HepG2 (cell line): ENCODE data around the gene L3MBTL1. TPM values are rescaled to one million over a fixed set of nuclear protein-coding genes. Genes with fewer than 3 reads are reported as not detected.

Experiments used
- ATF7 ChIP-seq, 2 experiments: fragments of 450-650 bp in 1 of 2; sonication (generic) in 1 of 2; formaldehyde crosslinking in 1 of 2; IDR thresholded peaks; 2 replicates each; pipeline versions ENCODE4 v1.4.0 to v1.6.1; 2016 to 2020; ENCODE audit warnings: antibody characterized with exemption in 1 of 2, mild to moderate bottlenecking in 1 of 2, missing genetic modification reagents in 1 of 2
- CREB3 ChIP-seq: sonication (generic); formaldehyde crosslinking; IDR thresholded peaks from 2 replicates; pipeline ENCODE4 v1.5.0; 2020; ENCODE audit warnings: missing genetic modification reagents
- FOXC1 ChIP-seq: sonication (generic); formaldehyde crosslinking; IDR thresholded peaks from 2 replicates; pipeline ENCODE4 v1.8.0; 2022; ENCODE audit warnings: mild to moderate bottlenecking, missing genetic modification reagents, borderline replicate concordance
- GTF3A ChIP-seq: sonication (generic); formaldehyde crosslinking; conservative IDR thresholded peaks from 2 replicates; pipeline ENCODE4 v1.4.0; 2020; ENCODE audit warnings: mild to moderate bottlenecking, missing genetic modification reagents
- HBP1 ChIP-seq: IDR thresholded peaks from 2 replicates; pipeline ENCODE4 v1.6.1; 2016; ENCODE audit warnings: low read depth, control low read depth
- HNF4A ChIP-seq: sonication (generic); formaldehyde crosslinking; IDR thresholded peaks from 2 replicates; pipeline ENCODE4 v1.4.0; 2020; ENCODE audit warnings: missing genetic modification reagents
- HOXA3 ChIP-seq: sonication (generic); formaldehyde crosslinking; IDR thresholded peaks from 2 replicates; pipeline ENCODE4 v1.5.0; 2020; ENCODE audit warnings: missing genetic modification reagents
- MED13 ChIP-seq: sonication (generic); formaldehyde crosslinking; IDR thresholded peaks from 2 replicates; pipeline ENCODE4 v1.5.0; 2020; ENCODE audit warnings: missing genetic modification reagents
- PTBP1 ChIP-seq: fragments of 200-400 bp; formaldehyde crosslinking; IDR thresholded peaks from 2 replicates; pipeline ENCODE4 v1.6.1; 2018; ENCODE audit warnings: low read length, low read depth; ENCODE audit not compliant: poor library complexity, severe bottlenecking
- SKI ChIP-seq: fragments of 450-650 bp; IDR thresholded peaks from one replicate; pipeline ENCODE4 v1.6.1; 2018; ENCODE audit warnings: mild to moderate bottlenecking; ENCODE audit not compliant: partially characterized antibody
- THAP8 ChIP-seq: sonication (generic); formaldehyde crosslinking; IDR thresholded peaks from 2 replicates; pipeline ENCODE4 v1.5.1; 2020; ENCODE audit warnings: missing genetic modification reagents, mild to moderate bottlenecking, borderline replicate concordance
- ZBTB49 ChIP-seq: sonication (generic); formaldehyde crosslinking; IDR thresholded peaks from 2 replicates; pipeline ENCODE4 v1.4.0; 2020; ENCODE audit warnings: missing genetic modification reagents, borderline replicate concordance
- ZC3H4 ChIP-seq: sonication (generic); formaldehyde crosslinking; IDR thresholded peaks from 2 replicates; pipeline ENCODE4 v1.4.0; 2020; ENCODE audit warnings: missing genetic modification reagents, borderline replicate concordance
- ZFP36L2 ChIP-seq: sonication (generic); formaldehyde crosslinking; IDR thresholded peaks from 2 replicates; pipeline ENCODE4 v1.4.0; 2020; ENCODE audit warnings: missing genetic modification reagents
- ZFX ChIP-seq: sonication (generic); formaldehyde crosslinking; IDR thresholded peaks from 2 replicates; pipeline ENCODE4 v1.4.0; 2020; ENCODE audit warnings: mild to moderate bottlenecking, low read depth, missing genetic modification reagents, moderate library complexity
- ZMAT5 ChIP-seq: sonication (generic); formaldehyde crosslinking; IDR thresholded peaks from 2 replicates; pipeline ENCODE4 v1.5.0; 2020; ENCODE audit warnings: mild to moderate bottlenecking, low read depth, missing genetic modification reagents, borderline replicate concordance
- ZNF207 ChIP-seq: fragments of 450-650 bp; IDR thresholded peaks from 2 replicates; pipeline ENCODE4 v1.6.1; 2016; ENCODE audit warnings: antibody characterized with exemption, borderline replicate concordance
- ZNF276 ChIP-seq: sonication (generic); formaldehyde crosslinking; IDR thresholded peaks from 2 replicates; pipeline ENCODE4 v1.4.0; 2020; ENCODE audit warnings: mild to moderate bottlenecking, low read depth, missing genetic modification reagents
- ZNF432 ChIP-seq: sonication (generic); formaldehyde crosslinking; IDR thresholded peaks from 2 replicates; pipeline ENCODE4 v1.5.0; 2020; ENCODE audit warnings: missing genetic modification reagents, mild to moderate bottlenecking, borderline replicate concordance
- ZNF772 ChIP-seq: sonication (generic); formaldehyde crosslinking; IDR thresholded peaks from 2 replicates; pipeline ENCODE4 v1.5.0; 2020; ENCODE audit warnings: mild to moderate bottlenecking, missing genetic modification reagents
- polyA plus RNA-seq, 8 experiments: library from polyadenylated mRNA; depleted of rRNA in 3 of 8; stranded (reverse) in 7 of 8; unstranded in 1 of 8; fragments of >200 nt; fragmentation: Illumina TruSeq in 4 of 8; extraction: Trizol in 4 of 8; gene quantifications; 2 replicates each; pipeline versions ENCODE4 v1.2.1 to v1.2.3, GENCODE V29; 2011 to 2016; ENCODE audit warnings: low read depth in 4 of 8, missing spikeins in 1 of 8, mixed read lengths in 1 of 8; ENCODE audit not compliant: insufficient read depth in 1 of 8
- total RNA-seq, 5 experiments: library from RNA; depleted of rRNA; stranded (reverse); fragments of >200 nt; fragmentation: Illumina TruSeq; extraction: Trizol; gene quantifications; 2 replicates each; pipeline ENCODE4 v1.2.3, GENCODE V29; 2016; ENCODE audit warnings: low read depth in 1 of 5

Gene L3MBTL1
- total and polyA plus RNA-seq, 2 of the 13 experiments (the other 11 are each of a cell fraction or from before 2014, with no cell fraction given): 9.0 to 17.8 TPM

- TF ChIP-seq CREB3 (CRISPR knock-in tag) (peak; percentile 86; the same call in 1 of the 2 replicates), ZNF772 (CRISPR knock-in tag) (peak; percentile 96), ZBTB49 (CRISPR knock-in tag) (peak; percentile 53; the same call in 1 of the 2 replicates), ZMAT5 (peak; percentile 87; the same call in 1 of the 2 replicates), HNF4A (CRISPR knock-in tag) (peak; percentile 90), FOXC1 (peak; percentile 87; the same call in 1 of the 2 replicates), ZNF432 (CRISPR knock-in tag) (no peak), ZNF276 (CRISPR knock-in tag) (peak; percentile 98), HBP1 (CRISPR knock-in tag) (peak; percentile 94), ZNF207 (no peak), MED13 (CRISPR knock-in tag) (0 out of 2 replicates have a peak, but pooled peaks have one; percentile 6), SKI (peak; percentile 46), ATF7 (IDR thresholded peaks at IDR 0.05) (no peak), ATF7 (CRISPR knock-in tag; IDR thresholded peaks at IDR 0.05) (no peak), ZC3H4 (CRISPR knock-in tag) (peak; percentile 56; the same call in 1 of the 2 replicates), ZFP36L2 (CRISPR knock-in tag) (peak; percentile 67; the same call in 1 of the 2 replicates), ZFX (peak; percentile 74; the same call in 1 of the 2 replicates), HOXA3 (CRISPR knock-in tag) (peak; percentile 90), THAP8 (0 out of 2 replicates have a peak, but pooled peaks have one; percentile 92), GTF3A (no peak), PTBP1 (no peak)
These were observed 23.0 kb downstream of the L3MBTL1 start (continued) for GRCh38 chr20:43530321-43531090.
